ENCODE data around the gene LRCH3.
"Not testable (repeated sequence)": the region's sequence is repeated elsewhere in the genome, so short reads cannot be mapped to it uniquely, and the experiment has no call there.

LRCH3 gene

GRCh38 chr3:197908550-197908949 is 117.5 kb downstream of the LRCH3 start:
- H3K9ac ChIP-seq (ENCODE audit: low read length); H3K36me3 ChIP-seq (ENCODE audit: control insufficient read depth, insufficient read depth, low read length); H4K8ac ChIP-seq (ENCODE audit: low read depth, low read length); H4K5ac ChIP-seq (ENCODE audit: low read length); H3K23ac ChIP-seq (ENCODE audit: low read length); H2AK5ac ChIP-seq (ENCODE audit: low read length); H3K79me1 ChIP-seq (ENCODE audit: low read length); H2BK5ac ChIP-seq (ENCODE audit: low read length); H3K56ac ChIP-seq (ENCODE audit: low read length); H3K27me3 ChIP-seq (ENCODE audit: insufficient read depth, low read length, poor library complexity); H3K27ac ChIP-seq (ENCODE audit: low read depth, low read length); H3K4ac ChIP-seq (ENCODE audit: low read depth, low read length); H2BK120ac ChIP-seq (ENCODE audit: low read depth, low read length); DNase-seq; H3K4me2 ChIP-seq (ENCODE audit: low read length); H3K79me2 ChIP-seq (ENCODE audit: control insufficient read depth, insufficient read depth, low read length); H3K18ac ChIP-seq (ENCODE audit: low read length); H3K4me3 ChIP-seq (ENCODE audit: low read length); H3K4me1 ChIP-seq (ENCODE audit: control insufficient read depth, low read depth, low read length); H2BK15ac ChIP-seq (replicated peaks; ENCODE audit: low read depth): not testable (repeated sequence)
- WGBS (ENCODE audit: extremely low coverage, insufficient coverage, low lambda C conversion rate) = no CpG with 5 or more reads among the region's 2 CpGs

- Histone ChIP-seq H3K4ac (ENCODE audit: low read depth, low read length) (no peak overlapping the region), H3K23ac (ENCODE audit: low read length) (no peak overlapping the region), H2BK5ac (ENCODE audit: low read length) (no peak overlapping the region), H3K9ac (ENCODE audit: low read length) (no peak overlapping the region), H3K27me3 (ENCODE audit: insufficient read depth, low read length, poor library complexity) (no peaks in the 10 kb centered on the region), H3K4me1 (ENCODE audit: control insufficient read depth, low read depth, low read length) (no peaks in the 10 kb centered on the region), H3K4me2 (ENCODE audit: low read length) (no peak overlapping the region), H2BK15ac (replicated peaks; ENCODE audit: low read depth) (no peak overlapping the region), H2AK5ac (ENCODE audit: low read length) (no peak overlapping the region), H3K56ac (ENCODE audit: low read length) (no peak overlapping the region), H3K79me1 (ENCODE audit: low read length) (no peaks in the 10 kb centered on the region), H3K18ac (ENCODE audit: low read length) (no peak overlapping the region), H4K8ac (ENCODE audit: low read depth, low read length) (no peak overlapping the region), H3K36me3 (ENCODE audit: control insufficient read depth, insufficient read depth, low read length) (no peaks in the 10 kb centered on the region), H3K4me3 (ENCODE audit: low read length) (no peak overlapping the region), H4K5ac (ENCODE audit: low read length) (no peak overlapping the region), H3K79me2 (ENCODE audit: control insufficient read depth, insufficient read depth, low read length) (no peaks in the 10 kb centered on the region), H3K27ac (ENCODE audit: low read depth, low read length) (no peak overlapping the region), H2BK120ac (ENCODE audit: low read depth, low read length) (no peak overlapping the region)
- no CpG with 5 or more reads among the region's 4 CpGs for WGBS (ENCODE audit: extremely low coverage, insufficient coverage, low lambda C conversion rate)
- DNase-seq = no peak
These were observed 118.1 kb downstream of the LRCH3 start for GRCh38 chr3:197908957-197909701.

- Histone ChIP-seq H3K4me1 (ENCODE audit: control insufficient read depth, low read depth, low read length) (no peaks in the 10 kb centered on the region), H4K5ac (ENCODE audit: low read length) (no peak overlapping the region), H3K79me1 (ENCODE audit: low read length) (no peaks in the 10 kb centered on the region), H3K79me2 (ENCODE audit: control insufficient read depth, insufficient read depth, low read length) (no peaks in the 10 kb centered on the region), H3K36me3 (ENCODE audit: control insufficient read depth, insufficient read depth, low read length) (no peaks in the 10 kb centered on the region), H2AK5ac (ENCODE audit: low read length) (no peak overlapping the region), H3K18ac (ENCODE audit: low read length) (no peak overlapping the region), H3K27me3 (ENCODE audit: insufficient read depth, low read length, poor library complexity) (no peaks in the 10 kb centered on the region), H2BK120ac (ENCODE audit: low read depth, low read length) (no peak overlapping the region), H3K23ac (ENCODE audit: low read length) (no peak overlapping the region), H3K4me3 (ENCODE audit: low read length) (no peak overlapping the region), H3K56ac (ENCODE audit: low read length) (no peak overlapping the region), H3K4me2 (ENCODE audit: low read length) (no peak overlapping the region), H2BK5ac (ENCODE audit: low read length) (no peak overlapping the region), H2BK15ac (replicated peaks; ENCODE audit: low read depth) (no peak overlapping the region), H3K9ac (ENCODE audit: low read length) (no peak overlapping the region), H4K8ac (ENCODE audit: low read depth, low read length) (no peak overlapping the region), H3K27ac (ENCODE audit: low read depth, low read length) (no peak overlapping the region), H3K4ac (ENCODE audit: low read depth, low read length) (no peak overlapping the region)
- no CpG with 5 or more reads among the region's 33 CpGs for WGBS (ENCODE audit: extremely low coverage, insufficient coverage, low lambda C conversion rate)
- no peak for DNase-seq
These were observed 121.9 kb downstream of the LRCH3 start for GRCh38 chr3:197912741-197913476.

- Histone ChIP-seq H3K9ac (ENCODE audit: low read length) (no peak overlapping the region), H3K79me2 (ENCODE audit: control insufficient read depth, insufficient read depth, low read length) (no peaks in the 10 kb centered on the region), H3K4me1 (ENCODE audit: control insufficient read depth, low read depth, low read length) (no peaks in the 10 kb centered on the region), H2BK15ac (replicated peaks; ENCODE audit: low read depth) (no peak overlapping the region), H3K56ac (ENCODE audit: low read length) (no peak overlapping the region), H2AK5ac (ENCODE audit: low read length) (no peak overlapping the region), H3K36me3 (ENCODE audit: control insufficient read depth, insufficient read depth, low read length) (no peaks in the 10 kb centered on the region), H3K79me1 (ENCODE audit: low read length) (no peaks in the 10 kb centered on the region), H3K4me2 (ENCODE audit: low read length) (no peak overlapping the region), H3K4ac (ENCODE audit: low read depth, low read length) (no peak overlapping the region), H3K18ac (ENCODE audit: low read length) (no peak overlapping the region), H2BK120ac (ENCODE audit: low read depth, low read length) (no peak overlapping the region), H2BK5ac (ENCODE audit: low read length) (no peak overlapping the region), H3K27ac (ENCODE audit: low read depth, low read length) (no peak overlapping the region), H3K27me3 (ENCODE audit: insufficient read depth, low read length, poor library complexity) (no peaks in the 10 kb centered on the region), H3K4me3 (ENCODE audit: low read length) (no peak overlapping the region), H3K23ac (ENCODE audit: low read length) (no peak overlapping the region), H4K5ac (ENCODE audit: low read length) (no peak overlapping the region), H4K8ac (ENCODE audit: low read depth, low read length) (no peak overlapping the region)
- WGBS (ENCODE audit: extremely low coverage, insufficient coverage, low lambda C conversion rate) = no CpG with 5 or more reads among the region's 12 CpGs
- DNase-seq = no peak
These were observed 122.8 kb downstream of the LRCH3 start for GRCh38 chr3:197913641-197914380.

- H4K8ac ChIP-seq (ENCODE audit: low read depth, low read length); H3K4me3 ChIP-seq (ENCODE audit: low read length); H4K5ac ChIP-seq (ENCODE audit: low read length); H3K79me2 ChIP-seq (ENCODE audit: control insufficient read depth, insufficient read depth, low read length); H3K4ac ChIP-seq (ENCODE audit: low read depth, low read length); H2BK5ac ChIP-seq (ENCODE audit: low read length); H2BK120ac ChIP-seq (ENCODE audit: low read depth, low read length); H2AK5ac ChIP-seq (ENCODE audit: low read length); H2BK15ac ChIP-seq (replicated peaks; ENCODE audit: low read depth); H3K27me3 ChIP-seq (ENCODE audit: insufficient read depth, low read length, poor library complexity); H3K4me1 ChIP-seq (ENCODE audit: control insufficient read depth, low read depth, low read length); H3K79me1 ChIP-seq (ENCODE audit: low read length); H3K4me2 ChIP-seq (ENCODE audit: low read length); H3K23ac ChIP-seq (ENCODE audit: low read length); H3K27ac ChIP-seq (ENCODE audit: low read depth, low read length); H3K56ac ChIP-seq (ENCODE audit: low read length); H3K36me3 ChIP-seq (ENCODE audit: control insufficient read depth, insufficient read depth, low read length); H3K9ac ChIP-seq (ENCODE audit: low read length); DNase-seq; H3K18ac ChIP-seq (ENCODE audit: low read length): not testable (repeated sequence)
- WGBS (ENCODE audit: extremely low coverage, insufficient coverage, low lambda C conversion rate) = no CpG with 5 or more reads among the region's 24 CpGs
These were observed 130.6 kb downstream of the LRCH3 start for GRCh38 chr3:197921429-197922275.
